GM13976 (cell line): ENCODE measurements around the gene GATA5.

Experiments used
- DNase-seq: peaks from one replicate; pipeline ENCODE4 v3.0.0; 2012; ENCODE audit warnings: low spot score
- in situ Hi-C: fragments of 300-500 bp; cut with MboI; formaldehyde crosslinking; loops from one replicate; pipeline ENCODE4 v1.12.0; 2022; ENCODE audit warnings: low sequenced_read_pairs, mixed read lengths, inconsistent platforms; ENCODE audit not compliant: unreplicated experiment
- TF ChIP-seq, protein P1 (sequence below): IDR thresholded peaks from 2 replicates; pipeline ENCODE4 v1.5.1; 2012; ENCODE audit warnings: borderline replicate concordance, mild to moderate bottlenecking; ENCODE audit not compliant: insufficient read depth; ENCODE audit errors: extremely low read depth, missing control alignments, control extremely low read depth

GATA5 gene

DNA sequence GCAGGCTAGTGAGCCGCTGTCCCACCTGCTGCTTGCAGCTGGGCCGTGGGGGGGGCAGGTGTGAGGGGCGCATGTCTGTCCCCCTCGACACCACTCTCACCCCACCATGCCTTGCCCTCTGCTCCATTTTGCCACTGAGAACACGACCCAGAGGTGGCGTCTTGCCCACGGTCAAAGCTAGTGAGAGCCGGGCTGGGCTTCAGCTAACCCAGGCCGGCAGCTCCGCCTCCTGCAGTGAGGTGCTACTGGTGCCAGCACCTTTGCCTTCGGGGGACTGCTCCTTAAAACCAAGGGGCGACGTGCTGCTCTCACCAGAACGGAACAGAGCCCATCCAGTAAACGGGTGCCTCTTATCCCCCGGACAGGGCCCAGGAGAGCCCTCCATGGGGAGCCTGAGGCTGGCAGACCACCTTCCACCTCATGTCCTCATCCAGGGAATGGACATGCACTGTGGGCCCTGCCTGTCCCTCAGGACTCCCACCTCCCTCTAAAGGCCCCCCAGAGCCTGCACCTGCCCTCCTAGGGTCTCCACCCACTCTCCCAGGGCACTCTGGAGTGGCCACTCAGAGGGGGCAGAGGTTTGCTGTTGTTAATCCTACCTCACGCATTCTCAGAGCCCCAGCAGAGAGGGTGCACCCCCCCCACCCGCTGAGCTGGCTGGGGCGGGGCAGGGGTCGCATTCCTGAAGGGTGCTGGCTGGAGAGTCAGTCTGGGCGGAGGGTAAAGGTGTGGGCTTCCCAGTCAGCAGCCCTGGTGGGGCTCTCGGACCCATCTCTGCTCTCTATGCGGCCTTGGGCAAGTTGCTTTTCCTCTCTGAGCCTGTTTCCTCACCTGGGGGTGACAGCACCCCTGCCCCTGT is 51.3 kb downstream of the GATA5 start:
- in situ Hi-C loops: no loop called here
- no peak for DNase-seq

DNA sequence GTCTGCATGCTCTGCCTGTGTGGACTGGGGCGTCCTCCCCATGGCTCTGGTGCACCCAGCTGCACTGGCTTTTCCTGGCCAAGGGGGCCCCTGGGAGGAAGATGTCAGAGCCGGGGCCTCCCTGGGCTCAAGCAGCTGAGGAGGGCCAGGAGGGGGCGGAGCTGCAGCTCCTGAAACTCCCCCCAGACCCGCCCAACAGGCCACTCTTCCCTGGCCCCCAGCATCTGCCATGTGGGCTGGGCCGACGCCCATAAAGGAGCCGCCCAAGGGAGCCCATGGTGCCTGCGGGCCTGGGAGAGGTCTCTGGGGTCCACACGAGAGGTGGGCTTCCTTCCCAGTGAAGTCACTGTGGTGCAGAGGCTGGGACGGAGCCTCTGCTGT is 52.5 kb downstream of the GATA5 start:
- TF ChIP-seq, protein P1, sequence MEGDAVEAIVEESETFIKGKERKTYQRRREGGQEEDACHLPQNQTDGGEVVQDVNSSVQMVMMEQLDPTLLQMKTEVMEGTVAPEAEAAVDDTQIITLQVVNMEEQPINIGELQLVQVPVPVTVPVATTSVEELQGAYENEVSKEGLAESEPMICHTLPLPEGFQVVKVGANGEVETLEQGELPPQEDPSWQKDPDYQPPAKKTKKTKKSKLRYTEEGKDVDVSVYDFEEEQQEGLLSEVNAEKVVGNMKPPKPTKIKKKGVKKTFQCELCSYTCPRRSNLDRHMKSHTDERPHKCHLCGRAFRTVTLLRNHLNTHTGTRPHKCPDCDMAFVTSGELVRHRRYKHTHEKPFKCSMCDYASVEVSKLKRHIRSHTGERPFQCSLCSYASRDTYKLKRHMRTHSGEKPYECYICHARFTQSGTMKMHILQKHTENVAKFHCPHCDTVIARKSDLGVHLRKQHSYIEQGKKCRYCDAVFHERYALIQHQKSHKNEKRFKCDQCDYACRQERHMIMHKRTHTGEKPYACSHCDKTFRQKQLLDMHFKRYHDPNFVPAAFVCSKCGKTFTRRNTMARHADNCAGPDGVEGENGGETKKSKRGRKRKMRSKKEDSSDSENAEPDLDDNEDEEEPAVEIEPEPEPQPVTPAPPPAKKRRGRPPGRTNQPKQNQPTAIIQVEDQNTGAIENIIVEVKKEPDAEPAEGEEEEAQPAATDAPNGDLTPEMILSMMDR: no peak
- in situ Hi-C loops: no loop called here
- DNase-seq: no peak

More for the DNA sequence above, 51.3 kb downstream of the GATA5 start:
- TF ChIP-seq, protein P1: no peak

- TF ChIP-seq, protein P1: no peak
- in situ Hi-C loops: no loop called here
- DNase-seq: no peak
Measured at GRCh38 chr20:62422636-62423325, 53.0 kb downstream of the GATA5 start.

DNA sequence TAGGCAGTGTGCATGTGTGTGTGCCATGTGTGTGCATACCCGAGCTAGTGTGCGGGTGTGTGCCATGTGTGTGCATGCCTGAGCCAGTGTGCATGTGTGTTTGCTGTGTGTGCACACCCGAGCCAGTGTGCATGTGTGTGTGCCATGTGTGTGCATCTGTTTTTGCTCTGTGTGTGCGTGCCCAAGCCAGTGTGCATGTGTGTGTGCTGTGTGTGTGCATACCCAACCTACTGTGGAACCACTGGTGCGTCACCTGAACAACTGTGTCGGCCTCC is 54.1 kb downstream of the GATA5 start:
- TF ChIP-seq, protein P1: no peak
- no peak for DNase-seq
- in situ Hi-C loops: no loop called here

- no peak for DNase-seq
- in situ Hi-C loops: no loop called here
- TF ChIP-seq, protein P1: no peak
Measured at GRCh38 chr20:62420846-62421715, 54.7 kb downstream of the GATA5 start.

DNA sequence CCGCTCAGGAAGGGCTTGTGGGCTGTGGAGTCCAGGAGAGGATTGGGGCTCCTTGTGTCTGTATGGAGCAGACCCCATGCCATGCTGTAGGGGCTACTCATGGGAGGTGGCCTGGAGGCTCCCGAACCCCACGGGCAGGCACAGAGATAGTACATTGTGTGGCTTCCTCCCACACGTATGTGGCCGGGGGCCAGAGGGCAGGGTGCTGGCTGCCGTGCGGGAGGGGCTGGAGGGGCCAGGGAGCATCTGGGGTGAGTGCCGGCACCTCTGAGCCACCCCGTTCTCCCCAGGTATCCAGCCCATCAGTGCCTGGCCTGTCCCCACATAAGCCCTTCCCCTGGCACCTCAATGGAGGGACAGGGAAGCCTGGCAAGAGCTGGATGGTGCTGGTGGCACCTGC is 56.0 kb downstream of the GATA5 start:
- TF ChIP-seq, protein P1: no peak
- no peak for DNase-seq
- in situ Hi-C loops: no loop called here
